ENCODE results near the gene APBA1. TPM values are rescaled to one million over a fixed set of nuclear protein-coding genes. Genes with fewer than 3 reads are reported as not detected.

Gene APBA1
- total RNA-seq, 1 donor = 1.8 TPM

DNA sequence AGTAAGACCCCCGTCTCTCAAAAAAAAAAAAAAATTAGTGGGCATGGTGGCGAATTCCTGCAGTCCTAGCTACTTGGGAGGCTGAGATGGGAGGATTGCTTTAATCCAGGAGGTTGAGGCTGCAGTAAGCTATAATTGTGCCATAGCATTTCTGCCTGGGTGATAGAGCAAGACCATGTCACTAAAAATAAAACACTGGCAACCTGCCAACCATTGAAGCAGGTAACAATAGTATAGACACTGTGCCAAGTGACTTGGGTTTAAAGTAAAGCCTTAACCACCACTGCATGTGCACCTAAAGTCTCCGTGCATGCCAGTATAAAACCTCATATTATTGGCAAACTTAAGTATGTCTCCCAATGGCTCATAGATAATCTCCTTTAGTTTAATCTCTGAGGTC, 3.4 kb upstream of the APBA1 start:
- no peak for DNase-seq (ENCODE audit: insufficient read length, low spot score, missing footprints)
- Histone ChIP-seq H3K4me1 (ENCODE audit: insufficient read depth, low read length) (peaks cover 24% of the 10 kb centered on the region), H3K9me3 (ENCODE audit: low read depth, low read length) (no peaks in the 10 kb centered on the region), H3K4me3 (ENCODE audit: insufficient read depth, low read length) (no peak overlapping the region), H3K27ac (ENCODE audit: low read depth, low read length) (peak overlapping the region; percentile 54), H2AFZ (ENCODE audit: low read length) (no peak overlapping the region), H3K4me2 (ENCODE audit: insufficient read depth, low read length) (peak overlapping the region; percentile 69), H3K27me3 (ENCODE audit: insufficient read depth, low read length) (no peaks in the 10 kb centered on the region), H4K20me1 (ENCODE audit: insufficient read depth, low read length) (no peaks in the 10 kb centered on the region), H3K36me3 (ENCODE audit: insufficient read depth, low read length) (no peaks in the 10 kb centered on the region), H3K79me2 (ENCODE audit: insufficient read depth, low read length) (peaks cover 2% of the 10 kb centered on the region)
- TF ChIP-seq, protein P1, sequence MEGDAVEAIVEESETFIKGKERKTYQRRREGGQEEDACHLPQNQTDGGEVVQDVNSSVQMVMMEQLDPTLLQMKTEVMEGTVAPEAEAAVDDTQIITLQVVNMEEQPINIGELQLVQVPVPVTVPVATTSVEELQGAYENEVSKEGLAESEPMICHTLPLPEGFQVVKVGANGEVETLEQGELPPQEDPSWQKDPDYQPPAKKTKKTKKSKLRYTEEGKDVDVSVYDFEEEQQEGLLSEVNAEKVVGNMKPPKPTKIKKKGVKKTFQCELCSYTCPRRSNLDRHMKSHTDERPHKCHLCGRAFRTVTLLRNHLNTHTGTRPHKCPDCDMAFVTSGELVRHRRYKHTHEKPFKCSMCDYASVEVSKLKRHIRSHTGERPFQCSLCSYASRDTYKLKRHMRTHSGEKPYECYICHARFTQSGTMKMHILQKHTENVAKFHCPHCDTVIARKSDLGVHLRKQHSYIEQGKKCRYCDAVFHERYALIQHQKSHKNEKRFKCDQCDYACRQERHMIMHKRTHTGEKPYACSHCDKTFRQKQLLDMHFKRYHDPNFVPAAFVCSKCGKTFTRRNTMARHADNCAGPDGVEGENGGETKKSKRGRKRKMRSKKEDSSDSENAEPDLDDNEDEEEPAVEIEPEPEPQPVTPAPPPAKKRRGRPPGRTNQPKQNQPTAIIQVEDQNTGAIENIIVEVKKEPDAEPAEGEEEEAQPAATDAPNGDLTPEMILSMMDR (IDR thresholded peaks at IDR 0.05; ENCODE audit: extremely low read depth, low read depth, low read length) = no peak

DNA sequence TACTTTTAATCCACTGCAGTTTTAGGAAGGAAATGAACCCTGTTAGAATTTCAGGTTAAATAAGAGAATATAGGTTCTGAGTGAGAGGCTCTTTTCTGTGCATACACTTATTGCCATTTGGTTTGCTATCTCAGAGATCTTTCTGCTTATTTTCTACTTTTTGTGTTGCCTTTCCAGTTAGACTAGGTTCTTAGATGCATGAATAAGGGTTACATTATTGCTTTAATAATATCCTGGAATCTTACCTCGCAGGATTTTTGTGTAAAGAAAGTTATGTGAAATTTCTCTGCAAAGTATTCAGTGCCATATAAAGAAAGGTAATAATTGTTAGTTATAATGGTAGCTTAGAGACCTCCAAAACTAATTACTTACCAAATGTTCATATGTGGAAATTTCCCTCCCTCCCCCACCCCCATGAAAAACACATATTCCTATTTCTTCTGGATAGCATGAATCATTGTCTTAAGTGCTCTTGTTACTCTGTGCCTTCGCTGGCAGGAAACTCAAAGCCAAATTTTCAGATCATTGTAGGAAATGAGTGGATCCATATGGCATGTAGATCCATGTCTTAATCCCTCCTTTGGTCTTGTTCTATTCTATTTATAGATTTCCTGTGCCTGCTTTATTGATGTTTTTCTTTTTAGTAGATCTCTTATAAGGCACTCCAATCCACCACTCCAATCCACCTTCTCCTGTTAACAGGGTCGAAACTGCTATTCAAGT, 2.7 kb upstream of the APBA1 start:
- H3K4me1 ChIP-seq (ENCODE audit: insufficient read depth, low read length) = peaks cover 24% of the 10 kb centered on the region
- no peaks in the 10 kb centered on the region for H3K27me3 ChIP-seq (ENCODE audit: insufficient read depth, low read length)
- H3K79me2 ChIP-seq (ENCODE audit: insufficient read depth, low read length) = peaks cover 3% of the 10 kb centered on the region
- H2AFZ ChIP-seq (ENCODE audit: low read length) = peak overlapping the region; percentile 78
- H3K36me3 ChIP-seq (ENCODE audit: insufficient read depth, low read length) = no peaks in the 10 kb centered on the region
- no peaks in the 10 kb centered on the region for H3K9me3 ChIP-seq (ENCODE audit: low read depth, low read length)
- H4K20me1 ChIP-seq (ENCODE audit: insufficient read depth, low read length) = no peaks in the 10 kb centered on the region
- H3K4me2 ChIP-seq (ENCODE audit: insufficient read depth, low read length) = peak overlapping the region; percentile 69
- DNase-seq (ENCODE audit: insufficient read length, low spot score, missing footprints) = peak; percentile 71
- TF ChIP-seq, protein P1 (IDR thresholded peaks at IDR 0.05; ENCODE audit: extremely low read depth, low read depth, low read length) = no peak
- no peak overlapping the region for H3K4me3 ChIP-seq (ENCODE audit: insufficient read depth, low read length)
- peak overlapping the region; percentile 54 for H3K27ac ChIP-seq (ENCODE audit: low read depth, low read length)

DNA sequence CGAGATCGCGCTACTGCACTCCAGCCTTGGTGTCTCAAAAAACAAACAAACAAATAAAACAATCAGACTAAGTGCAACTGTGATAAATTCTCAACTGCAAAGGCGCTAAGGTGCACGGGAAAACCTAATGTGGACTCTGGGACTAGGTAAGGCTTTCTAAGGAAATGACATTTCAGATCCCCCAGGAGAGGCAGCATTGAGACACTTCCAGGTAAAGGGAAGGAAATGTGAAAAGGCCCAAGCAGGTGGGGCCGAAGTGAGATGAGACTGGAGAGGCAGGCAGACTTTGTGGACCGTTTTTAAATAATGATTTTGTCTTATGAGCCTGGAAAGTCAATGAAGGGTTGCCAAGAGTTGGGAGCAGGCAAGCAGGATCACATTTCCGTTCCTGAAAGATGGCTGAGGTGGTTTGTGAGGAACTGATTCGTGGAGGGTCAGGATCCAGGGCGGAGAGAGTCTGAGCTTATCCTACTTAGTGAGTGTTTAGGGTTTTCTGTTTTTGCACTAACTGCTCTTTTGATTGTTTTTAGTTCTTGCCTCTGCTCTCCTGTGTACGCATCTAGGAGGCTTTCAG, 2.0 kb upstream of the APBA1 start:
- no peak overlapping the region for H3K27ac ChIP-seq (ENCODE audit: low read depth, low read length)
- peak overlapping the region; percentile 78 for H2AFZ ChIP-seq (ENCODE audit: low read length)
- H3K79me2 ChIP-seq (ENCODE audit: insufficient read depth, low read length) = peaks cover 3% of the 10 kb centered on the region
- no peak overlapping the region for H3K4me3 ChIP-seq (ENCODE audit: insufficient read depth, low read length)
- TF ChIP-seq, protein P1 (IDR thresholded peaks at IDR 0.05; ENCODE audit: extremely low read depth, low read depth, low read length) = no peak
- H3K27me3 ChIP-seq (ENCODE audit: insufficient read depth, low read length) = no peaks in the 10 kb centered on the region
- no peaks in the 10 kb centered on the region for H4K20me1 ChIP-seq (ENCODE audit: insufficient read depth, low read length)
- H3K9me3 ChIP-seq (ENCODE audit: low read depth, low read length) = no peaks in the 10 kb centered on the region
- peaks cover 24% of the 10 kb centered on the region for H3K4me1 ChIP-seq (ENCODE audit: insufficient read depth, low read length)
- no peak for DNase-seq (ENCODE audit: insufficient read length, low spot score, missing footprints)
- H3K4me2 ChIP-seq (ENCODE audit: insufficient read depth, low read length) = peak overlapping the region; percentile 69
- H3K36me3 ChIP-seq (ENCODE audit: insufficient read depth, low read length) = no peaks in the 10 kb centered on the region

GRCh38 chr9:69673311-69673640, 1.1 kb upstream of the APBA1 start:
- TF ChIP-seq, protein P1 (IDR thresholded peaks at IDR 0.05; ENCODE audit: extremely low read depth, low read depth, low read length) = no peak
- no peak for DNase-seq (ENCODE audit: insufficient read length, low spot score, missing footprints)

More at GRCh38 chr9:69673311-69673640, 1.1 kb upstream of the APBA1 start:
- peak overlapping the region; percentile 97 for H2AFZ ChIP-seq (ENCODE audit: low read length)
- H3K4me3 ChIP-seq (ENCODE audit: insufficient read depth, low read length) = peak overlapping the region; percentile 74
- peaks cover 24% of the 10 kb centered on the region for H3K4me1 ChIP-seq (ENCODE audit: insufficient read depth, low read length)
- H3K79me2 ChIP-seq (ENCODE audit: insufficient read depth, low read length) = peaks cover 3% of the 10 kb centered on the region
- H3K4me2 ChIP-seq (ENCODE audit: insufficient read depth, low read length) = peak overlapping the region; percentile 87
- H3K27ac ChIP-seq (ENCODE audit: low read depth, low read length) = peak overlapping the region; percentile 53
- H3K9me3 ChIP-seq (ENCODE audit: low read depth, low read length) = no peaks in the 10 kb centered on the region
- no peaks in the 10 kb centered on the region for H4K20me1 ChIP-seq (ENCODE audit: insufficient read depth, low read length)
- H3K36me3 ChIP-seq (ENCODE audit: insufficient read depth, low read length) = no peaks in the 10 kb centered on the region
- H3K27me3 ChIP-seq (ENCODE audit: insufficient read depth, low read length) = no peaks in the 10 kb centered on the region
